Measurements from ENCODE around the gene RNASEH2A. TPM values are rescaled to one million over a fixed set of nuclear protein-coding genes. Genes with fewer than 3 reads are reported as not detected.

Gene RNASEH2A
- total and polyA plus RNA-seq, 2 of the 13 experiments (the other 11 are each of a cell fraction or from before 2014, with no cell fraction given) = 25.1 to 35.8 TPM

DNA sequence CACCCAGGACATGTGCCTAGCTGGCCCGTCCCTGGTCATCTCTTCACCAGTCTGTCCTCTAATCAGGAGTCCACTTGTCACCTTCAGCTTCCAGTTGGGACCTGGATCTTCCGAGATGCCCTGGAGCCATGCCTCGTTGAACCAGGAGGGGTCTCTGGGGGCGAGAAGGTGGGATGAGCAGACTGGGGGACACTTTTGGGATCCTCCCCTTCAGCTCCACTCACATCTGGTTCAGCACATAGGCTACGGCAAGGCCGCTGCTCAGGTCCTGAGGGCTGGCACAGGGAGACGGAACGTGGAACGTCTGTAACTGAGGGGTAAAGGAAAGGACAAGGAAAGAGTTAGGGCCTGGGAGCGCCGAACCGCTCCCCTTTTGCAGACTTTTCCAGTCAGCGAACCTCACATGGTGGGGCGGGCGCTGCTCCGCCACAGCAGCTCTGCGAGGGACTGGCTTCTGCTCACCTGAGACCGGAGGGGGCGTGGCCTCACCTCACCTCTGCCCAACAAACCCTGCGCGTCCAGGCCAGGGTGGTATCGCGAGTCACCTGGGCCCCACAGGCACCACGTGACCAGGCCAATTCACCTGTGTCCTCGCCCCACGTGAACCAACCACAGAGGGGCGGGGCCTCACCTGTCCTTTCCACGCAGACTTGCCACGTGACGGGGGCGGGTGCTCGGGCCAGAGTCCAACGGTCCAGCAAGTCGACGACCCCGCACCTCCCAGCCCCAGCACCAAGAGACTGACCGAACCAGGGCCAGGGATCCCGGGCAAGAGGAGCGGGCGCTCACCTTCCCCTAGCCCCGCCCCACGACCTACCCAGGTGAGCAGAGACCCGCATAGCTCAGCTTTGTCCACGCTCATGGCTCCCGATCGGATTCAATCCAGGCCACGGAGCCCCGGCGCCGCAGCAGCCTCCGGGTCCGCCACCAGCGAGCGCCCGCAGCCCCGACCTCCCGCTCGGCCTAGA lies 31.5 kb upstream of the RNASEH2A start, which contains the start of gene HOOK2 (continued):
- TF ChIP-seq, protein P1, sequence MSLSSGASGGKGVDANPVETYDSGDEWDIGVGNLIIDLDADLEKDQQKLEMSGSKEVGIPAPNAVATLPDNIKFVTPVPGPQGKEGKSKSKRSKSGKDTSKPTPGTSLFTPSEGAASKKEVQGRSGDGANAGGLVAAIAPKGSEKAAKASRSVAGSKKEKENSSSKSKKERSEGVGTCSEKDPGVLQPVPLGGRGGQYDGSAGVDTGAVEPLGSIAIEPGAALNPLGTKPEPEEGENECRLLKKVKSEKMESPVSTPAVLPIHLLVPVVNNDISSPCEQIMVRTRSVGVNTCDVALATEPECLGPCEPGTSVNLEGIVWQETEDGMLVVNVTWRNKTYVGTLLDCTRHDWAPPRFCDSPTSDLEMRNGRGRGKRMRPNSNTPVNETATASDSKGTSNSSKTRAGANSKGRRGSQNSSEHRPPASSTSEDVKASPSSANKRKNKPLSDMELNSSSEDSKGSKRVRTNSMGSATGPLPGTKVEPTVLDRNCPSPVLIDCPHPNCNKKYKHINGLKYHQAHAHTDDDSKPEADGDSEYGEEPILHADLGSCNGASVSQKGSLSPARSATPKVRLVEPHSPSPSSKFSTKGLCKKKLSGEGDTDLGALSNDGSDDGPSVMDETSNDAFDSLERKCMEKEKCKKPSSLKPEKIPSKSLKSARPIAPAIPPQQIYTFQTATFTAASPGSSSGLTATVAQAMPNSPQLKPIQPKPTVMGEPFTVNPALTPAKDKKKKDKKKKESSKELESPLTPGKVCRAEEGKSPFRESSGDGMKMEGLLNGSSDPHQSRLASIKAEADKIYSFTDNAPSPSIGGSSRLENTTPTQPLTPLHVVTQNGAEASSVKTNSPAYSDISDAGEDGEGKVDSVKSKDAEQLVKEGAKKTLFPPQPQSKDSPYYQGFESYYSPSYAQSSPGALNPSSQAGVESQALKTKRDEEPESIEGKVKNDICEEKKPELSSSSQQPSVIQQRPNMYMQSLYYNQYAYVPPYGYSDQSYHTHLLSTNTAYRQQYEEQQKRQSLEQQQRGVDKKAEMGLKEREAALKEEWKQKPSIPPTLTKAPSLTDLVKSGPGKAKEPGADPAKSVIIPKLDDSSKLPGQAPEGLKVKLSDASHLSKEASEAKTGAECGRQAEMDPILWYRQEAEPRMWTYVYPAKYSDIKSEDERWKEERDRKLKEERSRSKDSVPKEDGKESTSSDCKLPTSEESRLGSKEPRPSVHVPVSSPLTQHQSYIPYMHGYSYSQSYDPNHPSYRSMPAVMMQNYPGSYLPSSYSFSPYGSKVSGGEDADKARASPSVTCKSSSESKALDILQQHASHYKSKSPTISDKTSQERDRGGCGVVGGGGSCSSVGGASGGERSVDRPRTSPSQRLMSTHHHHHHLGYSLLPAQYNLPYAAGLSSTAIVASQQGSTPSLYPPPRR (CRISPR knock-in tag; IDR thresholded peaks at IDR 0.05; ENCODE audit: borderline replicate concordance) = no peak; the same call in 1 of the 2 replicates
- TF ChIP-seq ZNF713 (CRISPR knock-in tag; IDR thresholded peaks at IDR 0.05) (no peak), ZNF367 (CRISPR knock-in tag; IDR thresholded peaks at IDR 0.05; ENCODE audit: borderline replicate concordance) (no peak), SP1 (IDR thresholded peaks at IDR 0.05) (no peak), SP1 (CRISPR knock-in tag; IDR thresholded peaks at IDR 0.05) (peak; percentile 39; the same call in 1 of the 2 replicates), FOXC1 (CRISPR knock-in tag; IDR thresholded peaks at IDR 0.05; ENCODE audit: borderline replicate concordance) (peak; percentile 70; the same call in 1 of the 2 replicates), ZNF451 (CRISPR knock-in tag; IDR thresholded peaks at IDR 0.05) (peak; percentile 28), POLR2A (IDR thresholded peaks at IDR 0.05; ENCODE audit: insufficient read depth in 1 of 2, low read depth in 2 of 2, low read length in 2 of 2) (peak; percentile 49 to 81; a peak in 3 of 4 replicates), ZNF615 (CRISPR knock-in tag; IDR thresholded peaks at IDR 0.05; ENCODE audit: borderline replicate concordance) (no peak), NFYC (CRISPR knock-in tag; IDR thresholded peaks at IDR 0.05) (no peak), XRCC5 (optimal IDR thresholded peaks at IDR 0.05; ENCODE audit: low read length) (peak; percentile 10)
- TF ChIP-seq, protein P2, sequence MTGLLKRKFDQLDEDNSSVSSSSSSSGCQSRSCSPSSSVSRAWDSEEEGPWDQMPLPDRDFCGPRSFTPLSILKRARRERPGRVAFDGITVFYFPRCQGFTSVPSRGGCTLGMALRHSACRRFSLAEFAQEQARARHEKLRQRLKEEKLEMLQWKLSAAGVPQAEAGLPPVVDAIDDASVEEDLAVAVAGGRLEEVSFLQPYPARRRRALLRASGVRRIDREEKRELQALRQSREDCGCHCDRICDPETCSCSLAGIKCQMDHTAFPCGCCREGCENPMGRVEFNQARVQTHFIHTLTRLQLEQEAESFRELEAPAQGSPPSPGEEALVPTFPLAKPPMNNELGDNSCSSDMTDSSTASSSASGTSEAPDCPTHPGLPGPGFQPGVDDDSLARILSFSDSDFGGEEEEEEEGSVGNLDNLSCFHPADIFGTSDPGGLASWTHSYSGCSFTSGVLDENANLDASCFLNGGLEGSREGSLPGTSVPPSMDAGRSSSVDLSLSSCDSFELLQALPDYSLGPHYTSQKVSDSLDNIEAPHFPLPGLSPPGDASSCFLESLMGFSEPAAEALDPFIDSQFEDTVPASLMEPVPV (CRISPR knock-in tag; IDR thresholded peaks at IDR 0.05) = peak; percentile 44; the same call in 1 of the 2 replicates
- TF ChIP-seq, protein P3, sequence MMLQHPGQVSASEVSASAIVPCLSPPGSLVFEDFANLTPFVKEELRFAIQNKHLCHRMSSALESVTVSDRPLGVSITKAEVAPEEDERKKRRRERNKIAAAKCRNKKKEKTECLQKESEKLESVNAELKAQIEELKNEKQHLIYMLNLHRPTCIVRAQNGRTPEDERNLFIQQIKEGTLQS (CRISPR knock-in tag; IDR thresholded peaks at IDR 0.05) = no peak
- TF ChIP-seq, protein P4, sequence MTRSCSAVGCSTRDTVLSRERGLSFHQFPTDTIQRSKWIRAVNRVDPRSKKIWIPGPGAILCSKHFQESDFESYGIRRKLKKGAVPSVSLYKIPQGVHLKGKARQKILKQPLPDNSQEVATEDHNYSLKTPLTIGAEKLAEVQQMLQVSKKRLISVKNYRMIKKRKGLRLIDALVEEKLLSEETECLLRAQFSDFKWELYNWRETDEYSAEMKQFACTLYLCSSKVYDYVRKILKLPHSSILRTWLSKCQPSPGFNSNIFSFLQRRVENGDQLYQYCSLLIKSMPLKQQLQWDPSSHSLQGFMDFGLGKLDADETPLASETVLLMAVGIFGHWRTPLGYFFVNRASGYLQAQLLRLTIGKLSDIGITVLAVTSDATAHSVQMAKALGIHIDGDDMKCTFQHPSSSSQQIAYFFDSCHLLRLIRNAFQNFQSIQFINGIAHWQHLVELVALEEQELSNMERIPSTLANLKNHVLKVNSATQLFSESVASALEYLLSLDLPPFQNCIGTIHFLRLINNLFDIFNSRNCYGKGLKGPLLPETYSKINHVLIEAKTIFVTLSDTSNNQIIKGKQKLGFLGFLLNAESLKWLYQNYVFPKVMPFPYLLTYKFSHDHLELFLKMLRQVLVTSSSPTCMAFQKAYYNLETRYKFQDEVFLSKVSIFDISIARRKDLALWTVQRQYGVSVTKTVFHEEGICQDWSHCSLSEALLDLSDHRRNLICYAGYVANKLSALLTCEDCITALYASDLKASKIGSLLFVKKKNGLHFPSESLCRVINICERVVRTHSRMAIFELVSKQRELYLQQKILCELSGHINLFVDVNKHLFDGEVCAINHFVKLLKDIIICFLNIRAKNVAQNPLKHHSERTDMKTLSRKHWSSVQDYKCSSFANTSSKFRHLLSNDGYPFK (CRISPR knock-in tag; IDR thresholded peaks at IDR 0.05; ENCODE audit: borderline replicate concordance) = 0 out of 2 replicates have a peak, but pooled peaks have one; percentile 18
- TF ChIP-seq, protein P5, sequence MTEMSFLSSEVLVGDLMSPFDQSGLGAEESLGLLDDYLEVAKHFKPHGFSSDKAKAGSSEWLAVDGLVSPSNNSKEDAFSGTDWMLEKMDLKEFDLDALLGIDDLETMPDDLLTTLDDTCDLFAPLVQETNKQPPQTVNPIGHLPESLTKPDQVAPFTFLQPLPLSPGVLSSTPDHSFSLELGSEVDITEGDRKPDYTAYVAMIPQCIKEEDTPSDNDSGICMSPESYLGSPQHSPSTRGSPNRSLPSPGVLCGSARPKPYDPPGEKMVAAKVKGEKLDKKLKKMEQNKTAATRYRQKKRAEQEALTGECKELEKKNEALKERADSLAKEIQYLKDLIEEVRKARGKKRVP (CRISPR knock-in tag; IDR thresholded peaks at IDR 0.05) = 0 out of 4 replicates have a peak, but pooled peaks of 1 of the 2 experiments have one; percentile 42
- TF ChIP-seq, protein P6, sequence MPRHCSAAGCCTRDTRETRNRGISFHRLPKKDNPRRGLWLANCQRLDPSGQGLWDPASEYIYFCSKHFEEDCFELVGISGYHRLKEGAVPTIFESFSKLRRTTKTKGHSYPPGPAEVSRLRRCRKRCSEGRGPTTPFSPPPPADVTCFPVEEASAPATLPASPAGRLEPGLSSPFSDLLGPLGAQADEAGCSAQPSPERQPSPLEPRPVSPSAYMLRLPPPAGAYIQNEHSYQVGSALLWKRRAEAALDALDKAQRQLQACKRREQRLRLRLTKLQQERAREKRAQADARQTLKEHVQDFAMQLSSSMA (CRISPR knock-in tag; IDR thresholded peaks at IDR 0.05) = no peak
